ENCODE results near the gene KDELR3.
A peak's percentile ranks its signal among the peaks of the same experiment; 100 is the strongest.
"Not testable (repeated sequence)": the region's sequence is repeated elsewhere in the genome, so short reads cannot be mapped to it uniquely, and the experiment has no call there.

The KDELR3 gene

DNA sequence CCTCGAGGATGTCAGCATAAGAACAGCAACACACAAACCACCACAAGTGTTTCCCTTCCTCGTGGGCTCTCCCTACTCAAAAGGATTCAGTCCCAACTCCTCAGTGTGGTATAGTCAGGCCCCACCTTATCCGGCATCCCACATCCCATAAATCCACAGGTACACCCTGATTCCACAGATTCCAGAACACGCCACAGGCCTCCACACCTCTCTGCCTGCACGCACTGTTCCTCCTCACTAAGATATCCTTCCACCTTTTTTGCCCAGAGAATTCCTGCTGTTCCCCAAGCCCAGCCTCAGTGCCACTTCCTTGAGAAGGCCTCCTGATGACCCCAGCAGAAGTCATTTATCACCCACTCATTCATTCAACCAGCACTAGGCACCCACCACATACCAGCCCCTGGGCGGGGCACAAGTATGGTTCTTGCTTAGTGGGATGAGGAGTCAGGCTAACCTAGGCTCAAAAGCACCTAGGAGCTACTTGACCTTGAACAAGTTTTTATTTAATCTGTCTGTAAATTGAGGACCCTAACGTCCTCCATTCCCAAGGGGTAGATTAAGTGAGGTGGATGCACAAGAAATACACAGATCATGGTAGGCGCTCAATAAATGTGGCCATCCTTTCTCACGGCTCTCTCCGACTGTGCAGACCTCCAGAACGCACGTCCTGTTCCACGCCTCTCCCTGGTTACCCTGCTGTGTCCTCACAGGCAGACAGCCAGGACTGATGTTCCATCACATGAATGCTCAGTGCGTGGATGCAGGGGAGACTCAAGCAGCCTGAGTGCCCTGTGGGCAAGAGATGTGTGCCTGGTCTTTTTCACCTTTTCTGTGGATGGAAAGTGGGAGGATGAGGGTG is 10.8 kb upstream of the KDELR3 start:
- DNase-seq = no peak

GRCh38 chr22:38460426-38460840 is 7.5 kb upstream of the KDELR3 start:
- no peak for DNase-seq

DNA sequence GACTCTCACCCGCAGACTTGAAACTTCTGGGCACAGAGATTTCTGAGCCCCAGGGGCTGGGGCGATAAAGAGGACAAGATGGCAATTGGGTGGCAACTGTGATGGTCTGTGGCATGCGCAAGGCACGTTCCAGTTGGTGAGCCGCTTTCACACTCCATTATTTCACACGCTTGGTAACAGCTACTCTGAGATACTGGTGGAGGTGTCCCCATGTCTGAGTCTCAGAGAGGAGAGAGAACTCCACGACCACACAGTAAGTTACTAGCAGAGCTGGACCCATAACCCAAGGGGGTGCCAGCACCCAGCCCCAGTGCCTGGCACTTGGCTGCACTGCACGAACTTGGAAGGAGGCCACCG is 6.9 kb upstream of the KDELR3 start:
- no peak for DNase-seq

GRCh38 chr22:38461414-38462081 is 6.3 kb upstream of the KDELR3 start:
- peak; percentile 51 for DNase-seq

DNA sequence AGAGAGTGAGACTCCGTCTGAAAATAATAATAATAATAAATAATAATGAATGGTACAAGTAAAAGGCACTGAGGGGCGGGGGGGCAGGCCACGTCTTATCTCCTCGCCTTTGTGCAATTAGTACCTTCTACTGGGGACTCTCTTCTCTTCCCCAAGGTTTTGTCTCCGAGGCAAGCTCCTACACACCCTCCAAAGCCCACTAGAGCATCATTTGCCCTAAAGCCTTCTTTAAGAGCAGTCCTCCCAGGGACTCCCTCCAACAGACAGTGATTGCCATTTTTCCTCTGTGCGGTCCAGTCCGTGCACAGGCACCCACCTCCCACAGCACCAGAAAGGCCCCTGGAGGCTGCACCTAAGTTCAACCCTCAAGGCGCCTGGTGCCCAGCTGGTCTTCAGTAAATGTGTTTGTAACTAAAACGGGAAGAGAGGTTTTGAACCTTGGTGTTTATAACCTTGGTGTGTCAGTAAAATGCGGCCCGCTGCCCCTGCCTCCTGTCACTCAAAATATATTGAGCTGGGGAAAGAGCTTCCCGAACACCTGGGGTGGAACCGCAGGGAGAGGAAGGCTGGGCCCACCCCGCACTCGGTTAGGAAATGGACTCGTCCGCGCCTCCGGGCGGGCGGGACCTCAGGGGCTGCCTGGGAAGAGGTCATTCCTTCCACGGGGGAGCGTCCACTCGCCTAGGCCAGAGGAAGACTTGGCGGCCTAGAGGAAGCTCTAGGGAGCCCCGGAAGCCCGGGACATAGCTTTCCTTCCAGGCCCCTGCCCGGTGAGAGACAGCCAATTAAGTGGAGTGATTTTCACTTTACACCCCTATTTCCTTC is 4.7 kb upstream of the KDELR3 start:
- DNase-seq = no peak

DNA sequence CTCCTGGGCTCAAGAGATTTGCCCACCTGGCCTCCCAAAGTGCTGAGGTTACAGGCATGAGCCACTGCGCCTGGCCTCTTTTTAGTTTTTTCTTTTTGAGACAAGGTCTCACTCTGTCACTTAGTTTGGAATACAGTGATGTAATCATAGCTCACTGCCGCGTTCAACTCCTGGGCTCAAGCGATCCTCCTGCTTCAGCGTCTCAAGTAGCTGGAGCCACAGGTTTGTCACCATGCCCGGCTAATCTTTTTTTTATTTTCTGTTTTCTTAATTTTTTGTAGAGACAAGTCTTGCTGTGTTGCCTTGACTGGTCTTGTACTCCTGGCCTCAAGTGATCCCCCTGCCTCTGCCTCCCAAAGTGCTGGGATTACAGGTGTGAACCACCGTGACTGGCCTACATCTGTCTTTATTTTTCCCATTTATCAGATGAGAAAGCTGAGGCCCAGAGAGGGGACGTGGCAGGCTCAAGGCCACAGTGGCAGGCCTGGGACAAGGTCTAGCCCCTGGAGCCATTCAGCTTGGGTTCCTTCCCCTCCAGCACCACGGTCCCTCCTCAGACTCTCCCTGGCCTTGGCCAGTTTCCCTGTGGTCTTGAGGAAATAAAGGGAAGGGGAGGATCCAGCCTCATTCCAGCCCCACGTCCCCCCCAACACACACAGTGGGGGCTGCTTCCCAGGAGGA is 2.8 kb upstream of the KDELR3 start:
- no peak for DNase-seq

- no peak for DNase-seq
These were observed 2.0 kb upstream of the KDELR3 start for GRCh38 chr22:38465673-38466490.

GRCh38 chr22:38467438-38467903 is 425 bp upstream of the KDELR3 start:
- no peak for DNase-seq

- DNase-seq = no peak
These were observed 778 bp downstream of the KDELR3 start for GRCh38 chr22:38468443-38469305.

GRCh38 chr22:38469306-38469781 is 1.4 kb downstream of the KDELR3 start:
- no peak for DNase-seq

GRCh38 chr22:38470179-38470578 is 2.3 kb downstream of the KDELR3 start:
- DNase-seq = not testable (repeated sequence)

- no peak for DNase-seq
These were observed 3.3 kb downstream of the KDELR3 start for GRCh38 chr22:38471237-38471636.

- DNase-seq = no peak
These were observed 6.2 kb downstream of the KDELR3 start for GRCh38 chr22:38474003-38474607.

GRCh38 chr22:38477585-38477984 is 9.7 kb downstream of the KDELR3 start:
- DNase-seq = no peak

- no peak for DNase-seq
These were observed 11.4 kb downstream of the KDELR3 start for GRCh38 chr22:38479096-38479837.

- no peak for DNase-seq
These were observed 13.4 kb downstream of the KDELR3 start for GRCh38 chr22:38481162-38481870.

GRCh38 chr22:38481871-38482332 is 14.0 kb downstream of the KDELR3 start:
- no peak for DNase-seq

DNA sequence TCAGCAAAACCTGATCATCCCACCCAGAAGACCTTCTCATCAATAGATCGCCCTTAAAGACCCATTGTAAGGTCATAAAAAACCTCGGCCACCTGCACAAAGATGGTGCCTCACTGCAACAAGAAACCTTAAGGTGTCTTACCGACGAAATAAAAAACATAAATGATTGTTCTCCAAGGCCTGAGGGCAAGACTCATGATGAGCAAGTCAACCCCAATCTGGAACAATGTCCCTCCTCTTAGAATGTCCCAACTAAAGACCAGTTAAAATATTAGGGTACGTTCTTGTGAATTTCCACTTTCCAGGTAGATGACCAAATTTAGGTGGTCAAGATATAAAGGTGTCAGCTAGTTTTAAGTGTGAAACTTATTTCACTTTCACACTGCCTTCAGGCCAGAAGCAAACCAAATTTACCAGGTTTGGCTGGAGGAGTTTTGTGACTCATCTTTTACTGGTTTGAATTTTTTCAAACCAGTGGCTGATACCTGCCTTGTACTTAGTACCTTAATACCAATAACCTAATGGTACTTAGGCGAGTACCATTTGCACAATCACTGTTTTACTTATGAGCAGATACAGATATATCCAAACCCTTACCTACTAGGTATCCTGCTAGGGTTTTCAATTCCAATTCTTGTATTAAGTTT is 14.9 kb downstream of the KDELR3 start:
- DNase-seq = no peak
